Measurements from ENCODE around the gene ZNF775.

Gene ZNF775

DNA sequence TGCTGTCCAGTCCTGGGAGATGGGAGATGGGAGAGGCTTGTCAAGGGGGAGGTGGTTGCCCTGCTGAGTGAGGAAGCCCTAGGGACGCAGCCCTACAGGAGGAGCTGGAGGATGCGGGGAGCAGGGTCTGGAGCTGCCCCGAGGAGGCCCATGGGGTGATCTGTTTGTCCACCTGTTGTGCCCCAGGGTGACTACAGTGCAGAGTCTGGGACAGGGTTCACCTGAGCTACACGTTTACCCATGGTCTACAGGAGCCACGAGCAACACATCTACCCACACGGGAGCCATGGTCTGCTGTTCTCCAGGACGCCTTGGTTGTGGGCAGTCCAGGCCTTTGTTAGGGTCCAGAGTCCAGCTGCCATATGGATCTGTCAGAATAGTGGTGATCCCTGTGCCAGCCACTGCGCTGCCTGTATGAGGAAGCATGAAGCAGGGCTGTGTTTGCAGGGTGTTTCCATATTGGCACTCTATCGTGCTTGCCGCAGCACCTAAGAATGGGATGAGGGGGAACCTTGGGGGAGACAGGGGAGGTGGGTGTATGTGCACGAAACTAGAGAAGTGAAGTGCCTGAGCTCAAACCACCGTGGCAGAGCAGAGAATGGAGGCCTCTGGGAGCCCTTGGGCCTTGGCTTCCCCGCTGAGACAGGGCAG is 23.7 kb downstream of the ZNF775 start:
- DNase-seq, result no peak

DNA sequence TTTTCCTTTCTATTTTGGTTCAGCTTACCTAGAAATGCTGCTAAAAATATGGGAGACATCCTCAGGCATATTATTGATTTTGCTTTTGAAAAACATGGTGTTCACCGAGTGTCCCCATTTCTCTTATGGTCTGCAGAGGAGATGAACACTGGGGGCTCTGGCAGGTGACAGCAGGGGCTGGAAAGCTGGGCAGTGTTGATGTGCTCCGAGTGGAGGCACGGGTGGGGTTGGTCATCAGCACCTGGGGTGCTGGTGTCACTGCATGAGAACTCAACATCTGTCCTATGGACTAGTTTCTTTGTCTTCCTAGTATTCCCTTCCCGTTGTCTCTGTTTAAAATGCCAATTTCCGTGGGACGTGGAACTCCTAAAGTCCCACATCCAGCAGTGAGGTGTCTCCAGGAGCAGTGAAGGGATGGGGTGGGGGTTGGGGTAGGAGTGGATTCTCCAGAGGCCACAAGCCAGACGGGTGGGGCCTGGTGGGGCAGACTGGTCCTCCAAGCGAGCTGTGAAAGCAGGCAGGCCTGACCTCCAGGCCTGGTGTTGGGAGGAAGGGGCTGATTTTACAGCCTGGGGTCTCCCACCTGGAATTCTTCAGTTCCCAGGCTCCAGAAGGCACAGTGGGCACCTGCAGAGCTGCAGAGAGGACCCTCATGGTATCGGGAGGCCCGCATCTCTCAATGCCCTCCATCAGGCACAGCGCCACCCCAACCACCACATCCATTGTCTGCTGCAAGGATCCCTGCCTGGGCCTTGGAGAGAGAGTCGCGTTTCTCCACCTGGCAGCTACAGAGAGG is 24.4 kb downstream of the ZNF775 start:
- no peak for DNase-seq

DNA sequence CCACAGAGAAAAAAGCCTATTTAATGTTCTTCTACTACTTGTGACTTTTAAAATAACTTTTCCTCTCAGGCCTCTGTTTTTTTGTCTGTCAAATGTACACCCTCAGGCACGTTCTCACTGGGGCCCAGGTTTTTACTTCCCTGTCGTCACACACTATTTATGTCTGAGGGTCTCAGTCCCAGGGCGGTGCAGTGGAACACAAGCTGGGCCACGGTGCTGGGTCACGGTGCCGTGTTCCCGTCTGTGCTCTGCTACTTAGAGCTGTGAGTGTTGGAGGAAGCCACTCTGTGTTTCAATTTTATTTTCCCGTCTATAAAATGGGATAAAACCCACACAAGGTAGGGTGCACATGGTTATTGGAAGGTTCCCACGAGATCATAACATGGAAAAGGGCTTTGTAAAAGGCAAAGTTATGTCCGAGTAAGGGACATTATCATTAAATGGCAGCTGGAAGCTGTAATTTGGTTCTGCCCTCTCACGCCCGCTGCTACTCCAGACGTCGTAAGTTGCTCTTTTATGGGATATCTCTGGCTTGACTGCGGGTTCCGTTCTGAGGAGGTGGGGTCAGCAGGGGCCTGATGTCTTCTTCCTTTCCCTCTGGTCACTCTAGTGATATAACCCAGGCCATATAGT is 25.2 kb downstream of the ZNF775 start:
- DNase-seq, result no peak

DNA sequence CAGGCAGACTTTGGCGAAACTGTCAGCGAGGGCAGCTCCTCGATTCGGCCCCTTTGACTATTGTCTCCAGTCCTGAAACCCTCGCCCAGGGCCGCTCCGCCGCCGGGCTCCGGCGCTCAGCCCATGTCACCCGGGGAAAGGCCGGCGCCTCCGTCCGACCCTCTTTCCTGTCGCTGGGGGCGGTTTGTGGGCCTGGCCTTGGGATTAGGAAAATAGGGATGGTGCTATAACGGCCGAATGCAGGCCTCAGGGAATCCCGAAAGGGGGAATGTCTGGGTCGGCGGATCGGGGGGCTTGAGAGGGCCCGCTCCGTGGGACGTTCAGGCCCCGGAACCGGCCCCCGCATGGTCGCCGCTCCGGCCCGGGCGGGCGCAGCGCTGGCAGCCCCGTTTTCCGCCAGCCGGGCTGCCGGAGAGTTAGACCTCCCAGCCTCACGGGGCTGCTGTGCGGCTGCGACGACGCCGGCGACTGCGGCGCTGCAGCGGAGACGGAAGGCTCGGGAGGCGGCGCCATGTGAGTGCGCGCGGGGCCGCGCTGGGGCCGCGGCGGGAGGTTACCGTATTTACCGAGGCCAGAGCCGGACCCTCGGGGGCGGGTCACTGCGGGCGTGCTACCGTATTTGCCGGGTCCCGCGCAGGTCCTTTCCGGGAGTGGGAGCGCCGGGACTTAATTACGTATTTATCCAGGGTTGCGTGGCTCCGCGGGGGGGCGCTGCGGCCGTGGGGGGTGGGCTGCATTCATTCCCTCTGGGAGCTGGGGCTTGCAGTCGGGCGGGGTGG is 25.9 kb downstream of the ZNF775 start:
- DNase-seq, result peak; percentile 85 to 87

DNA sequence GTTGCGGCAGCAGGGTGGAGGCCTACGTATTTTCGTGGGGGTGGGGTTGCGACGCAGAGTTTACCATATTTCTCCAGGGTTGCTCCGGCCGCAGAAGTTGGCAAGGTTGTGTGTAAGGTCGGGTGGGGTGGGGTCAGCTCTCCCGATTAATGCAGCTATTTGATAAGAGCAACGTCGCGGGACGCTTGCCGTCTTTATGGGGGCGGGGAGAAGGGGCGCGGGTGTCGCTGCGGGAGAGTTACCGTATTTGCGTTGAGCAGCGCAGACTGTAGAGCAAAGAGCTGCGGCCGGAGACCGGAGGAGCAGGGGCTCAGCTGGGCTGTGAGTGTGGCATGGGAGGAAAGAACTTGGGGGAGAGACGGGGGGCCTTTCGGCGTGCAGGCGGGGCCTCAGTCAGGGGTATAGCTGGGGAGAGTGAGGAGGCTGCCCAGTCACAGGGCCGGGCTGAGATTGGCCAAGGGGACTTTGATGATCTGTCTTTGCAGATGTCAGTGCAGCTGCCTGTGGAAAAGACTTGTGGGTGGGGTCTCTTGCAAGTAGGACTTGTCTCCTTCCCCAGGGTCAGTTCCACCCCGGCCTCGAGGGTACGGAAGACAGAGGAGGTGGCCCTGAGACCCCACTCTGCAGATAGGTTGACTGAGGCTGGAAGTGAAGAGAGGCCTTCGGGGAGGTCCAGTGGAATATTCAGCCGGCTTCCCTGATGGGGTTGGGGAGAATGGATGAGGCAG is 26.6 kb downstream of the ZNF775 start:
- DNase-seq, result peak; percentile 64 to 67

DNA sequence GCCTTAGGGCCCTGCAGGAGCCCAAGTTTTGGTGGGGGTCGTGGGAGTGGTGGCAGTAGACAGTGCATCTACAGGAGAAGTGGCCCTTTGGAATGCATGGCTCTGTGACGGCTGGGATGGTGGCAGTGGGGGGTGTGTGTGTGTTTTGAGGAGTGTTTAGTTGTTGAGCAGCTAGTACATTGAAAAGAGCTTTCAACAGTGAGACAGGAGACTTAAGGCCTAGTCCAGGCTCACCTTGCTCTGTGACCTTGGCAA is 27.1 kb downstream of the ZNF775 start:
- DNase-seq, result peak in 1 of 2 experiments; percentile 51

DNA sequence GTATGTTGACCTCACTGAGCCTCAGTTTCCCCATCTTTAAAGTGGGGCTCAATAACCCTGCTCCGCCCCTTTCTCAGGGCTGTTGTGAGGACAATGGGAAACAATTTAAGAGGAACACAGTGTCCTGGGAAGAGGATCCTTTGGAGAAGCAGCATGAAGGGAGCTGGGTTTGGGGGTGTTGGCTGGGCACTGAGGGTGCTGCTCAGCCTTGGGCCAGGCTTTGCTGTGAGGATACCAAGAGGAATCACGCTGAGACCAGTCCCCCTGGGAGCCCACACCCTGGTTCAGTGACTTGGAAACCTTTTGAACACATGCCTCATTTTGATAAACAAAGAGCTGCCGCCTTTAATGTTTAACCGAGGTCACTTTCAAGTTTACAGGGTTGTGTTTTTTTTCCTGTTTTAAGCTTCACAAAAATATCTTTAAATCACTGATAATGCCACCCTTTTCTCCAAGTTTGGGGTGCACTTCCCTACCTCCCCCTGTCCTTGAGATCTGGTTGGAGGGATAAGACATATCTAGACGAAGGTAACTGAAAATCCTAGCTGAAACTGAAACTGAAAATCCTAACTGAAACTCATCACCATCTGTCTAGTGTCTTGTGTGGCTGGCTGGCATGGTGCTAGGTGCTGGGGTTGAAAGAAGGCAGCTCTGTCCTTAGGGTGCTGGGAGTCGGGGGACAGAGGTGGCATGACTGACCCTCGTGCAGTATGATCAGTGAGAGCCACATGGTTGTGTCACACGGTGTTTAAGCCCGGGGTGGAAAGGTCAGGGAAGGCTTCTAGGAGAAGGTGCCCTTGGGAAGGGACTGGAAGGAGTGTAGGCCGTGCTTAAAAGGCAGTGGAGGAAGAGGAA is 27.7 kb downstream of the ZNF775 start:
- peak; percentile 60 to 61 for DNase-seq

DNA sequence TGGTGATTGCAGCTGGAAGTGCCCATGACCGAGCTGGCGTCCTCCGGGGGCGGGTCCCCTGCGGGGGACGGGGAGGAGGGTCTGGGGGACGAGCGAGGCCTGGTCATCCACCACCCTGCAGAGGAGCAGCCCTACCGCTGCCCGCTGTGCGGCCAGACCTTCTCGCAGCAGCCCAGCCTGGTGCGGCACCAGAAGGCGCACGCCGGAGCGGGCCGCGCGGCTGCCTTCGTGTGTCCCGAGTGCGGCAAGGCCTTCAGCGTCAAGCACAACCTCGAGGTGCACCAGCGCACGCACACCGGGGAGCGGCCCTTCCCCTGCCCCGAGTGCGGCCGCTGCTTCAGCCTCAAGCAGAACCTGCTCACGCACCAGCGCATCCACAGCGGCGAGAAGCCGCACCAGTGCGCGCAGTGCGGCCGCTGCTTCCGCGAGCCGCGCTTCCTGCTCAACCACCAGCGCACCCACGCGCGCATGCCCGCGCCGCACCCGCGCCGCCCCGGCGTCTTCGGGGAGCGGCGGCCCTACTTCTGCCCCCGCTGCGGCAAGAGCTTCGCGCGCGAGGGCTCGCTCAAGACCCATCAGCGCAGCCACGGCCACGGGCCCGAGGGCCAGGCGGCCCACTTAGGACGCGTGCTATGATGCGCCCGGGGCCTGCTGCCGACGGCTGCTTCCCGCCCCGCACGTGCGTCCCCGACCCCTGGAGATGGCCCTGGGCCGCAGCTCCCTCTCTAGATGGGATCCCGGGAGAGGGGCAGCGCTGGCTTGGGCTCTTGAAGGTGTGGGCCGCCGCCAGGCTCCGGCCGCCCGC is 28.7 kb downstream of the ZNF775 start:
- DNase-seq, result no peak

DNA sequence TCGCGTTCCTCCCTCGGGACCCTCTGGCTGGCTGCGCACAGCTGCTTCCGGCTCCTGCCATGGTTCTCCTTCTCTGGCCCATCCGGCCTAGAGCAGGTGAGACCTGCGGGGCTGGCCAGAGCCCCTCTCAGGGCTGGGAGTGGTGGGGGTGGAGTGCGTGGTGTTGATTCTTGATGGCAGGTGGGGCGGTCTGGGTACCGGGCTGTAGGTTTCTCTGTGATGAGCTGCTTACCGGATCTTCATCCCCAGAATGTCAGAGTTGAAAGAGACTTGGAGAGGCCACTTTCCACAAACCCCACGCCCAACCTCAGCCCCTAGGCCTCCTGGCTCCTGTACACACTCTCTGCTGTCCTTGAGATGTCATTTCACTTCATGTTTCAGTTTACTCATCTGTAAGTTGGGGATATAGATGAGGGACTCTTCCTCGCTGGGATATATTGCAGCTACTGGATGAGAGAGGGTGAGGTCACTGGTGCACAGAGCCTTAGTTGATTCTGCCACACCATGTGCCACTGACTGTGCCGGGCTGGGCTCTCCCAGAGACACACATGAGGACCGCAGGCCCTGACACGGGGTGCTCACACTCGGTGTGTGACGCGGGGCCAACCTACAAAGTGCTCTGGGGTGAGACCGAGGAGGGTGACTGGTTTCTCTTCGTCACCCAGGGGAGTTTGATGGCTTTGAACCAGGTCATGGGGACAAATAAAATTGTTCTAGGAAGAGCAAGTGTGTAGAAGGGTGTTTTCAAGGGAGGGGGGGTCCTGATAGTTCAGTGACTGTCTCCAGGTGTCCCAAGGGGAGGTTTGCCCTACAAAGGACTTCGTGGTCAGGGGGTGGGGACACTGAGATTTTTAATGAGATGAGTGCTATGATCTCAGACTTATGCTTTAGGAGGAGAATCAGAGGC is 29.5 kb downstream of the ZNF775 start:
- no peak for DNase-seq

DNA sequence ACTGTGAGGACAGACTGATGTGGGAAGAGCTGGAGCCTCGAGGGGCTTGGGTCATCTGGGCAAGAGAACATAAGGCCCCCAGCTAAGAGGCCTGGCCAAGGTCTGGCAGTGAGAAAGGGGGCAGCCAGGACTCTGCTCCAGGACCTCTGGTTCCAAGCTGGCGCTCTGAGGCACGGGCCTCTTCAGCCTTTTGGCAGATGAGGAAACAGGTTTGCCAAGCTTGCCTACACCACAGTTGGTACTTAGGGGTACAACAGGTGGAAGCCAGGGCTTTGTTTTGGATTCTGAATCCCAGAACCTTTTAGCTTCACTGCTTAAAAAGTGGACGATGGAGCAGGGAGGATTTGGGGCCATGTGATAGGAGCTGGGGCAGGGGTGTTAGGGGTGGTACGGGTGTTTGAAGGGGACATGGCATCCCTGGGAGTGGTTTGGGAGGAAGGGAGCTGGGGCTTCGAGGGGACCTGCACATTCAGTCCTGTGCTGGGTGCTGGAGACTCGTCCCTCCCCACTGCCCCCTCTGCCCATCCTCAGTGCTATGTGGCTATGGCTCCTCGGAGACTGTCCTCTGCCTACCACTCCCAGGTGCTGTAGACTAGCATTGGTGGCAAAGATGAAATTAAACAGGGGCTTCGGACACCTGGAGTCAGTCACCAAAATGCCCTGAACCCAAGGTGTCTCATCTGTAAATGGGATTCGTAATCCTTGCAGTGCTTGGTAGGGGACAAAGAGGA is 30.3 kb downstream of the ZNF775 start:
- no peak for DNase-seq

DNA sequence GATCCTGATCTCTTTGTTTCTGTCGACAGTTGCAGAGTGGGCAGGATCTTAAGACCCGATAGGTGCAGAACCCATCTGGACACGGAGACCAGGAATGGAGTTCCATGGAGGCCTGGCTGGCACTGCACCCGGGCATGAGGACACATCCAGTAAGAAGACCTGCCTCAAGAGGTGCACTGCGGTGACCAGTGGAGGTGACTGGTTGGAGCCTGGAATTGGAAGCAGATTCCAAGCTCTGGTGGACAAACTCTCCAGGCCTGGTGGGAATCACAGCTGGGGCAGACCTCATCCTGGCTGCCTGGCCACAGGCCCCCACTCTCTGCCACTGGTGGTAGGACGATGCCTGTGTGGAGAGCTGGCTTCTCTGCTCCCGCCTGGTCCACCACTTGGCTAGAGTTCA is 31.0 kb downstream of the ZNF775 start:
- no peak for DNase-seq

DNA sequence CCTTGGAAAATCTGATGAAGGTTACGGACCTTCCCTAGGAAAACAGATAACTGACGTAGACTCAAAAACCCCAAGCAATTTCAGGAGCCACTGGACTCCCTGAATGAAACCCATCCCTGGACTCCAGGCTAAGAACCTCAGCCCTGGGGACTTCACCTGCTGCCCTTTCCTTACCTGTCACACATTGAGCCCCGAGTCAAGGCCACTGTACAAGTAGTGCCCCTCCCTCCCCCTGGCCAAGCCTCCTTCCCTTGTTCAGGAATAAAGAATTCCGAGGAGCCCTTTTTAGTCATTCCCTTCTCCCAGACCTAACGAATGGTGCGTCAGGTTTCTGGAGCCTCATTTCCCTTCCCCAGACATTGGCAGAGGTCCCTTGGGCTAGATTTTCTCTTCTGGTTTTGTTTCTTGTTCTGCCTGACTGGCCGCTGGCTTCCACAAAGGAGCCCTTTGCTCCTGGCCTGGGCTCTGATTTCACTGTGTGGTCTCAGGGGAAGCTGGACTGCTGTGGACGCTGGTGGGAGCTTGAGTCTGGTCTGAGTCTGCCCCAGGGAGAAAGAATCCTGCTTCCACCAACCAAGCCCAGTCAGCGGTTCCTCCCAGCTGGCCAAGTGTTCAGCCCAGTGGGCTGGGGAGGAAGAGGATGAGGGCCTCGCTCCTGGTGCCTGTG is 31.7 kb downstream of the ZNF775 start:
- no peak for DNase-seq

DNA sequence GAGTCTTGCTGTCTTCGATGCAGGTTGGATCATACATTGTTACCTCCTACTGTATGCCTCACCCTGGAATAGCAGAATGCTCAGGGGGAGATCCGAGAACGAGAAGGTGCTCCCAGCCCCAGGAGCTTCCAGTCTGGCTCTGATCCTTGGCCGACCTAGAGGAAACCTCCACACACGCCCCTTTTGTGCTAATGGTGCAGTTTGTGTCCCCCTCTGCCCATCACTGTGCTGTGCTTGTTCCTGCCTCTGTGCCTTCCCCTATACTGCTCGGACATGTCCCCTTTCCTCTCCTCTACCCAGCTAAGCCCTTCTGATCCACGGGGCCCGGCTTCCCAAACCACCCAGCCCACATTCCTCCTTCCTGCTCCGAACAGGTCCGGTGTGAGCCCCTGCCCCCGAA is 32.5 kb downstream of the ZNF775 start:
- DNase-seq, result no peak

DNA sequence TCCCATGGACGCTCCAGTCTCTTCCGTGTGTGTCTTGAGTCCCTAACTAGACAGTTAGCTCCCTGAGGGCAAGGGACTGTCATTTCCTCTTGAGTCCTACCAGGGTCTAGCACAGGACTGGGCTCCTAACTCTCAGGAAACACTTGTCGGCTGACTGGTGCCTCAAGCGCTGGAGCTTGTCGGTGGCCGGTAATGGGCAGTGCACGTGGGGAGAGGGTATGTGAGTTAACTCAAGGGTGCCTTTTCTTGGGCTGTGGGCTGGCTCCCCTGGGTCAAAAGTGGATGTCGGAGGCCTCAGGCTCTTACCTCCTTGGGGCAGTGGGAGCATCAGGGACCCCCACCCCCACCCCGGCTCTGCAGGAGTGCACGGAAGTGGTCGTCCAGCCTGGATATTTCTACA is 32.9 kb downstream of the ZNF775 start:
- no peak for DNase-seq

DNA sequence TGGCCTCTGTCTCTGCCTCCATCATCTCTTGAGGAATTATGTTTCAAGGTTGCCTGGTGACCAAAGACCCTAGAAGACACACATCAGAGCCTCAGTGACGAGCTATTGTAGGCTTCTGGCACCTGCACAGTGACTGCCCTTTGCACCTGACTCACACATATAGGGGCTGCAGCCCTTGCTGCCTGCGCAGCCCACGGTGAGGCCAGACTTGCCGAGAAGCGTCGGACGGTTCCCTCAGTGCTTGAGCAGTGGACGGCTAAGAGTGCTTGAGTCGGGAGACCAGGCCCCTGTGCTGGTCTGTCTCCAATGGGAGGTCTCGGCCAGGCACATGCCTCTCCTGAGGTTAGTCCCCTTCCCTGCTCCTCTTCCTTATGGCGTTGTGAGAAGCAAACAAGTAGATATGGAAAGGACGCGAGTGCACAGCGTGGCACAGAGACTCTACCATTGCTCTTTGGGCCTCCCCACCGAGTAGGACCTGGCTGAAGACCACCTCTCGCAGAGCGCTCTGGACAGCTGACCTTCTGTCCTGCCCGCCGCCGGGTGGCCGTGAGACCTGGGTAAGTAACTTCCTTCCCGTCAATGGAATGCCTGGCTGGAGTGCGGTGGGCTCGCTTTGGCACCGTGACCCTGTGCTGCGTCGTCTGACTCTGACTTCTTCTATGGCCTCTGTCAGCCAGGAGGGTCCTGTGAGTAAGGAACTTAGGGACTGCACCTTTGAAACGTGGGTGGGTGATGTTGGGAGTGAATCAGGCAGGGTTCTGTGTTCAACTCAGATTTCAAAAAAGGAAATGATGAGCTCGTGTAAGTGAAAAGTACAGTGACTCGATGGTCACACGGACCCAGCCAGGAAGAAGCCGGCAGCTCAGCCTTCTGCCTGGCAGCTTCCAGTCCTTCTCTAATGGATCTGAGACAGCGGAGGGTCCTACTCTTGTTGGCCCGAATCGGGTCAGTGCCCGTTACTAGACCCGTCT is 33.7 kb downstream of the ZNF775 start:
- DNase-seq, result peak in 1 of 2 experiments; percentile 20

DNA sequence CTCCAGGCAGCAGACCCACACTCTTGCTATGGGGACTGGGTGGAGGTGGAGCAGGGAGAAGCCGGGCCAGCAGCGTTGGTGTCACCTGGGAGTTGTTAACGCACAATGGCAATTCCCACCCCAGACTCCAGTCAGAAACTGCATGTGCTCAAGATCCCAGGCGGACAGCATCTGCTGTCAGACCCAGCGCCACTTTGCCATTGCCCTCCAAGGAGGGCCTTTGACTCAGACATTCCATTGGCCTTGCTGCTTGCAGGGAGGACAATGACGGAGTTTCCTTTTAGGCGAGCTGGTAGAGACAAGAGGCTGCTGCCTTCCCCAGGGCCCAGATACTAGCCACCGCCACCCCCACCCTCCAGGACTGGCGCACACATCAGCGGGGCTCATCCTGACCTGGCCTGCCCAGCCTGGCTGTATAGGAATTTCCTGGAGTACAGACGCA is 34.5 kb downstream of the ZNF775 start:
- peak in 1 of 2 experiments; percentile 12 for DNase-seq
